ENCODE measurements around the gene PFKFB2.

GRCh38 chr1:207019161-207019560 is 33.9 kb upstream of the PFKFB2 start:
- TF ChIP-seq CTCF (IDR thresholded peaks at IDR 0.05) = no peak
- TF ChIP-seq POLR2A (IDR thresholded peaks at IDR 0.05) = no peak
- TF ChIP-seq POLR2AphosphoS5 (IDR thresholded peaks at IDR 0.05) = no peak
